Measurements from ENCODE around the gene ERVH48-1. TPM values are rescaled to one million over a fixed set of nuclear protein-coding genes. Genes with fewer than 3 reads are reported as not detected.
"Not testable (repeated sequence)": the region's sequence is repeated elsewhere in the genome, so short reads cannot be mapped to it uniquely, and the experiment has no call there.

ERVH48-1 gene
- total and polyA plus RNA-seq, 4 donors: 0.03 to 0.19 TPM; not detected in 2

DNA sequence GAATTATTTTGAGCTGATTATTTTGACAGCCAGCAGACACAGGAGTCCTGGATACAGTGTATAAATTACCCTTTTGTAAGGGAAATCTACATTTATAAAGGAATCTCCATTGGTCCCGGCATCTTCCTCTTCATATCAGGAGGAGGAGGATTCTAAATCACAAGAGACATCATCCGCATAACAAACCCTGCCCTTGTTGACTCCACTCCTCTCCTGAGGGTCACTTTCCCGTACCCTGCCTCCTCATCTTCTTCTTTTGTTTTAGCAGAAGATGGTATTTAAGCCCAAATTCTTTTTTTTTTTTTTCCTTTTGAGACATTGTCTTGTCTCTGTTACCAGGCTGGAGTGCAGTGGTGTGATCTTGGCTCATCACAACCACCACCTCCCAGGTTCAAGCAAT is 34.3 kb upstream of the ERVH48-1 start:
- no peaks in the 10 kb centered on the region for H3K4me1 ChIP-seq (ENCODE audit: control insufficient read depth in 4 of 4, insufficient read depth in 4 of 4, low read length in 3 of 4)

DNA sequence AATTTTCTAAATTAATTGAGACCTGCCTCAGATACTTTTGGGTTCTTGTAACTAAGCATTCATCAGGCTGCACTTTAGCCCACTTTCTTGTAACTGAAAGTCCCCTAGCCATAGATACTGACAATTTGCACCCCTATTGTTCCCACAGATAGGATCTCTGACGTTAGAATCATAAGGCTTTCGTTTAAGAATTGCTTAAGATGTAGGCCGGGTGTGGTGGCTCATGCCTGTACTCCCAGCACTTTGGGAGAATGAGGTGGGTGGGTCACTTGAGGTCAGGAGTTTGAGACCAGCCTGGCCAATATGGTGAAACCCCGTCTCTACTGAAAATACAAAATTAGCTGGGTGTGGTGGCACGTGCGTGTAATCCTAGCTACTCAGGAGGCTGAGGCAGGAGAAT is 32.7 kb upstream of the ERVH48-1 start:
- H3K36me3 ChIP-seq (ENCODE audit: control insufficient read depth in 4 of 4, insufficient read depth in 3 of 4, low read depth in 1 of 4, low read length in 3 of 4); DNase-seq (ENCODE audit: low spot score); H3K27me3 ChIP-seq (ENCODE audit: control insufficient read depth in 4 of 4, insufficient read depth in 4 of 4, low read length in 3 of 4); H3K9me3 ChIP-seq (ENCODE audit: control insufficient read depth in 4 of 4, low read length in 3 of 4); H3K27ac ChIP-seq (ENCODE audit: low read depth in 1 of 2, low read length in 2 of 2); H3K4me3 ChIP-seq (ENCODE audit: low read depth in 1 of 3, low read length in 3 of 3); H3K4me1 ChIP-seq (ENCODE audit: control insufficient read depth in 4 of 4, insufficient read depth in 4 of 4, low read length in 3 of 4); H3K9ac ChIP-seq (ENCODE audit: low read depth in 1 of 2, low read length in 2 of 2): not testable (repeated sequence)
- 87% methylated on average over 6 of the region's 6 CpGs for WGBS

More for the DNA sequence above, 34.3 kb upstream of the ERVH48-1 start:
- no peak for TF ChIP-seq HNF4G (IDR thresholded peaks at IDR 0.05)
- no peak for TF ChIP-seq GABPA (IDR thresholded peaks at IDR 0.05 in 1 of 2, conservative IDR thresholded peaks at IDR 0.05 in 1 of 2)
- no peak for TF ChIP-seq SP1 (IDR thresholded peaks at IDR 0.05)
- TF ChIP-seq, protein P1, sequence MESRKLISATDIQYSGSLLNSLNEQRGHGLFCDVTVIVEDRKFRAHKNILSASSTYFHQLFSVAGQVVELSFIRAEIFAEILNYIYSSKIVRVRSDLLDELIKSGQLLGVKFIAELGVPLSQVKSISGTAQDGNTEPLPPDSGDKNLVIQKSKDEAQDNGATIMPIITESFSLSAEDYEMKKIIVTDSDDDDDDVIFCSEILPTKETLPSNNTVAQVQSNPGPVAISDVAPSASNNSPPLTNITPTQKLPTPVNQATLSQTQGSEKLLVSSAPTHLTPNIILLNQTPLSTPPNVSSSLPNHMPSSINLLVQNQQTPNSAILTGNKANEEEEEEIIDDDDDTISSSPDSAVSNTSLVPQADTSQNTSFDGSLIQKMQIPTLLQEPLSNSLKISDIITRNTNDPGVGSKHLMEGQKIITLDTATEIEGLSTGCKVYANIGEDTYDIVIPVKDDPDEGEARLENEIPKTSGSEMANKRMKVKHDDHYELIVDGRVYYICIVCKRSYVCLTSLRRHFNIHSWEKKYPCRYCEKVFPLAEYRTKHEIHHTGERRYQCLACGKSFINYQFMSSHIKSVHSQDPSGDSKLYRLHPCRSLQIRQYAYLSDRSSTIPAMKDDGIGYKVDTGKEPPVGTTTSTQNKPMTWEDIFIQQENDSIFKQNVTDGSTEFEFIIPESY (IDR thresholded peaks at IDR 0.05): no peak
- no peak for TF ChIP-seq RXRA (IDR thresholded peaks at IDR 0.05)
- TF ChIP-seq, protein P2, sequence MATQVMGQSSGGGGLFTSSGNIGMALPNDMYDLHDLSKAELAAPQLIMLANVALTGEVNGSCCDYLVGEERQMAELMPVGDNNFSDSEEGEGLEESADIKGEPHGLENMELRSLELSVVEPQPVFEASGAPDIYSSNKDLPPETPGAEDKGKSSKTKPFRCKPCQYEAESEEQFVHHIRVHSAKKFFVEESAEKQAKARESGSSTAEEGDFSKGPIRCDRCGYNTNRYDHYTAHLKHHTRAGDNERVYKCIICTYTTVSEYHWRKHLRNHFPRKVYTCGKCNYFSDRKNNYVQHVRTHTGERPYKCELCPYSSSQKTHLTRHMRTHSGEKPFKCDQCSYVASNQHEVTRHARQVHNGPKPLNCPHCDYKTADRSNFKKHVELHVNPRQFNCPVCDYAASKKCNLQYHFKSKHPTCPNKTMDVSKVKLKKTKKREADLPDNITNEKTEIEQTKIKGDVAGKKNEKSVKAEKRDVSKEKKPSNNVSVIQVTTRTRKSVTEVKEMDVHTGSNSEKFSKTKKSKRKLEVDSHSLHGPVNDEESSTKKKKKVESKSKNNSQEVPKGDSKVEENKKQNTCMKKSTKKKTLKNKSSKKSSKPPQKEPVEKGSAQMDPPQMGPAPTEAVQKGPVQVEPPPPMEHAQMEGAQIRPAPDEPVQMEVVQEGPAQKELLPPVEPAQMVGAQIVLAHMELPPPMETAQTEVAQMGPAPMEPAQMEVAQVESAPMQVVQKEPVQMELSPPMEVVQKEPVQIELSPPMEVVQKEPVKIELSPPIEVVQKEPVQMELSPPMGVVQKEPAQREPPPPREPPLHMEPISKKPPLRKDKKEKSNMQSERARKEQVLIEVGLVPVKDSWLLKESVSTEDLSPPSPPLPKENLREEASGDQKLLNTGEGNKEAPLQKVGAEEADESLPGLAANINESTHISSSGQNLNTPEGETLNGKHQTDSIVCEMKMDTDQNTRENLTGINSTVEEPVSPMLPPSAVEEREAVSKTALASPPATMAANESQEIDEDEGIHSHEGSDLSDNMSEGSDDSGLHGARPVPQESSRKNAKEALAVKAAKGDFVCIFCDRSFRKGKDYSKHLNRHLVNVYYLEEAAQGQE (IDR thresholded peaks at IDR 0.05): no peak
- no peak for TF ChIP-seq EGR1 (IDR thresholded peaks at IDR 0.05; ENCODE audit: low read depth in 2 of 2)
- TF ChIP-seq YY1 (IDR thresholded peaks at IDR 0.05): no peak
- TF ChIP-seq FOXA1 (IDR thresholded peaks at IDR 0.05): no peak
- TF ChIP-seq TAF1 (conservative IDR thresholded peaks at IDR 0.05): no peak
- TF ChIP-seq, protein P3, sequence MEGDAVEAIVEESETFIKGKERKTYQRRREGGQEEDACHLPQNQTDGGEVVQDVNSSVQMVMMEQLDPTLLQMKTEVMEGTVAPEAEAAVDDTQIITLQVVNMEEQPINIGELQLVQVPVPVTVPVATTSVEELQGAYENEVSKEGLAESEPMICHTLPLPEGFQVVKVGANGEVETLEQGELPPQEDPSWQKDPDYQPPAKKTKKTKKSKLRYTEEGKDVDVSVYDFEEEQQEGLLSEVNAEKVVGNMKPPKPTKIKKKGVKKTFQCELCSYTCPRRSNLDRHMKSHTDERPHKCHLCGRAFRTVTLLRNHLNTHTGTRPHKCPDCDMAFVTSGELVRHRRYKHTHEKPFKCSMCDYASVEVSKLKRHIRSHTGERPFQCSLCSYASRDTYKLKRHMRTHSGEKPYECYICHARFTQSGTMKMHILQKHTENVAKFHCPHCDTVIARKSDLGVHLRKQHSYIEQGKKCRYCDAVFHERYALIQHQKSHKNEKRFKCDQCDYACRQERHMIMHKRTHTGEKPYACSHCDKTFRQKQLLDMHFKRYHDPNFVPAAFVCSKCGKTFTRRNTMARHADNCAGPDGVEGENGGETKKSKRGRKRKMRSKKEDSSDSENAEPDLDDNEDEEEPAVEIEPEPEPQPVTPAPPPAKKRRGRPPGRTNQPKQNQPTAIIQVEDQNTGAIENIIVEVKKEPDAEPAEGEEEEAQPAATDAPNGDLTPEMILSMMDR (IDR thresholded peaks at IDR 0.05; ENCODE audit: low read depth, low read length, missing input control): no peak
- TF ChIP-seq JUND (IDR thresholded peaks at IDR 0.05): no peak
- TF ChIP-seq FOXA2 (IDR thresholded peaks at IDR 0.05): no peak
- TF ChIP-seq, protein P4, sequence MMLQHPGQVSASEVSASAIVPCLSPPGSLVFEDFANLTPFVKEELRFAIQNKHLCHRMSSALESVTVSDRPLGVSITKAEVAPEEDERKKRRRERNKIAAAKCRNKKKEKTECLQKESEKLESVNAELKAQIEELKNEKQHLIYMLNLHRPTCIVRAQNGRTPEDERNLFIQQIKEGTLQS (IDR thresholded peaks at IDR 0.05): no peak
- no peak for TF ChIP-seq HNF4A (conservative IDR thresholded peaks at IDR 0.05)
- no peak for TF ChIP-seq RAD21 (IDR thresholded peaks at IDR 0.05)
- TF ChIP-seq, protein P5, sequence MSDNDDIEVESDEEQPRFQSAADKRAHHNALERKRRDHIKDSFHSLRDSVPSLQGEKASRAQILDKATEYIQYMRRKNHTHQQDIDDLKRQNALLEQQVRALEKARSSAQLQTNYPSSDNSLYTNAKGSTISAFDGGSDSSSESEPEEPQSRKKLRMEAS (IDR thresholded peaks at IDR 0.05): no peak
- TF ChIP-seq NR2F2 (IDR thresholded peaks at IDR 0.05): no peak
- no peak overlapping the region for H3K9ac ChIP-seq (ENCODE audit: low read depth in 1 of 2, low read length in 2 of 2)
- no peak for DNase-seq (ENCODE audit: low spot score)
- H3K27ac ChIP-seq (ENCODE audit: low read depth in 1 of 2, low read length in 2 of 2): no peak overlapping the region
- no peaks in the 10 kb centered on the region for H3K27me3 ChIP-seq (ENCODE audit: control insufficient read depth in 4 of 4, insufficient read depth in 4 of 4, low read length in 3 of 4)
- no peak overlapping the region for H3K4me3 ChIP-seq (ENCODE audit: low read depth in 1 of 3, low read length in 3 of 3)
- 93% methylated on average over 3 of the region's 3 CpGs for WGBS
- no peaks in the 10 kb centered on the region for H3K9me3 ChIP-seq (ENCODE audit: control insufficient read depth in 4 of 4, low read length in 3 of 4)
- no peaks in the 10 kb centered on the region for H3K36me3 ChIP-seq (ENCODE audit: control insufficient read depth in 4 of 4, insufficient read depth in 3 of 4, low read depth in 1 of 4, low read length in 3 of 4)

Measured in liver (tissue), 9 donors.